Stimulated activated CD4-positive, alpha-beta T cell treated with anti-CD3 and anti-CD28 coated beads, Interleukin-12 subunit alpha, Interleukin-12 subunit beta, amount 100 ng/mL, for 24 hours (primary cell): ENCODE results near the gene TAF13.
A peak's percentile ranks its signal among the peaks of the same experiment; 100 is the strongest.

Experiments
- DNase-seq, 2 experiments: peaks; one replicate each; pipeline ENCODE4 v3.0.0-alpha.2; 2020; ENCODE audit warnings: low read depth in 2 of 2

TAF13 gene

GRCh38 chr1:109075531-109076490 lies at the start of gene TAF13:
Gene TAF13, minus strand, starts transcription at chr1:109076003. Its CDS starts 56 bp downstream, at chr1:109075947.
- peak; percentile 77 to 82 for DNase-seq

- DNase-seq: no peak
Measured at GRCh38 chr1:109120356-109120755, 44.6 kb upstream of the TAF13 start.

GRCh38 chr1:109118089-109118488 lies 42.3 kb upstream of the TAF13 start:
- no peak for DNase-seq

DNA sequence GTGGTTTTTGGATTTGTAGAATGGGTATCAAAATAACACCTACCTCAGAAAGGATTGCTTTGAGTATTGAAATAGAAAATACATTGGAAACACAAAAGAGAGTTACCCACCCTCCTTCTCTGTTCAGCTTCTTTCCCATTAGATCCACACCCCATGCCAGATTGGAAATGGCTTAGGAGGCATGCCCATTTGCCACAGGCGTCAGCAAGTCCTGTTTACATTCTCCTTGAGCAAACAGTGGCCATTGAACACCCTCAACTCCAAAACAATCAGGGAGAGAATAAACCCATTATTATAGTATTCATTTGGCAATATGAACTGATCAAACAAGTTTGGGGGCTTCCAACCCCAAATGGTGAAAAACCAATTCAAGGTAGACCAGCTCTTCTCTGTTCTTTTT lies 40.5 kb upstream of the TAF13 start:
- no peak for DNase-seq

- no peak for DNase-seq
Measured at GRCh38 chr1:109115685-109116084, 39.9 kb upstream of the TAF13 start.

DNA sequence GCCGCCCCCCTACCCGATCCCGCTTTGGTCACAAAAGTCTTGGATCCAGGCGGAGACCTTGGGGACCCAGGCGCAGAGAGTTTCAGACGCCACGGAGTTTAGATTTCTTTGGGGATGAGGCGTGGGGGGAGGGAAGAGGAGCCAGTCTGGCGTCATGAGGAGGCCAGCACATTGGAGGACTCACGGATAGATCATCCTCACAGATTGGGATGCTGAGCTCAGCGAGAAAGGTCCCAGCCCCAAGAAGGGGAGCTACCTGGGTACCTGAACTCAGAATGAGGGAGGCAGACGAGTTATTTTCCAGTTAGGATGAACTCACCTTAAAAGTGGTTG lies 38.5 kb upstream of the TAF13 start:
- DNase-seq: no peak

GRCh38 chr1:109113590-109114341 lies 38.0 kb upstream of the TAF13 start, which contains the start of gene ELAPOR1:
Gene ELAPOR1, plus strand, starts transcription at chr1:109114115. Its CDS starts 69 bp downstream, at chr1:109114184.
- DNase-seq: peak; percentile 56 to 73

GRCh38 chr1:109112652-109113285 lies 37.0 kb upstream of the TAF13 start:
- DNase-seq: peak; percentile 77 to 92

DNA sequence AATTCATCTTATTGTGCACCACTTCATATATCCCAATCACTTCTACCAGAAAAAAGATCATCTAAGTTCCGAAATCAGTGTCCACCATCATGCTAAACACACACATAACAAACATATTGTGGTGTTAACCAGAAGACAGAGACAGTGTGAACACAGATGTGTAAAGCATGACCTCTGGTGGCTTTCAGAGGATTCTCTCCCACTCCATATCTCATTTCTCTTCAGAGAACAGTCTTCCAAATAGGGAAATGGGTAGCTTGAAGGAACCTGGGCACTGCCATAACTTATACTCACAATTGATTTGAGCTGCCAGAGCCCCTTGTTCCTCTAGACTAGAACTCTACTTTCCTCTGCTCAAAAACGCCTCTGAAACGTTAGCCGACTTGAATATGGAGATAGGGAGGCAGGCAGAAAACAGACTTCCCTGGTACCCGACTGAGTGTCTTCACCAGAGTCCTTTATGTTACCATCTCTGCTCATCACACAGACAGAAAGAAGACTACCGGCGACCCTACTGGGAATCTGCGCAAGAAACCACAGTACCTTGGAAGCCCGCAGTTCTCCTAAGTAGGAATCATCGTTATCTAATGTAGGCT lies 36.4 kb upstream of the TAF13 start:
- no peak for DNase-seq

DNA sequence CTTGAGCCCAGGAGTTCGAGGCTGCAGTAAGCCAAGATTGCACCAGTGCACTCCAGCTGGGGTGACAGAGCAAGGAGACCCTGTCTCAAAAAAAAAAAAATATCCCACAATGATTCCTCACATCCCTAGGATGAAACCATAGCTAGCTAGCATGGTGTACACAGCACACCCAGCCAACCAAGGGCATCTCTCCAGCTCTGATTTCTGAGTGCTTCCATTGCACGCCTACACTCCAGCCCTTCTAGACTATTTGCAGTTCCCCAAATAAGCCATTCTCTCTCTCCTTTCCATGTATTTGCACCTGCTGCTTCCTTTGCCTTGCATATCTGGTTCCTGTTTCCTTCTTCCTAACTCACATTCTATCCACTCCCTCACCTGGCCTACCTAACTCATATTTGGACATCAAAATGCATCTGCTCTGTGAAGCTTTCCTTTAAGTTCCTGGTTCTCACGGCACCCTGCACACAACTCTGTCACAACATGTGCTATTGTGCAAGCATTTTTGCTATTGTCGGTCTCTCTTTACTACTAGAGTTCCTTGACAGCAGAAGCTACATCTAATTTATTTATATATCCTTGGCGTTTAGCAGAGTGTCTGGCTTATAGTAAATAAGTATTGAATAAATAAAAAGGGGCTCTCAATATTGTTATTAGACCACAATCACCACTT lies 35.7 kb upstream of the TAF13 start:
- DNase-seq: no peak

- no peak for DNase-seq
Measured at GRCh38 chr1:109109906-109110305, 34.1 kb upstream of the TAF13 start.

DNA sequence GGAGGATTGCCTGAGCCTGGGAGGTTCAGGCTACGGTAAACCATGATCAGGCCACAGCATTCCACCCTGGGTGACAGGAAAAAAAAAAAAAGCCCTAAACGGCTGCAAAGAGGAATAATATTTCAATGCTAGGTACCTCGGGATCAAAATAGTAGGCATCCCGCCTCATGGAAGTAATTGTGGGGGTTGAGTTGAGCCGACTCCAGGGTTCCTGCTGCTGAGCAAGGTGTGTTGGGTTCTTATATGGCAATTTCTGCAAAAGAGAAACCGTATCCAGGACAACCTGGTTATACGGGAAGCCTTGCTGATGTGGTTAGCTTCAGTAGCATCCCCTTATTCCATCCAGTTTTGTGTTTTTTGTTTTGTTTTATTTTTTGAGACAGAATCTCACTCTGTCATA lies 32.0 kb upstream of the TAF13 start:
- no peak for DNase-seq

GRCh38 chr1:109105881-109106280 lies 30.1 kb upstream of the TAF13 start:
- no peak for DNase-seq

DNA sequence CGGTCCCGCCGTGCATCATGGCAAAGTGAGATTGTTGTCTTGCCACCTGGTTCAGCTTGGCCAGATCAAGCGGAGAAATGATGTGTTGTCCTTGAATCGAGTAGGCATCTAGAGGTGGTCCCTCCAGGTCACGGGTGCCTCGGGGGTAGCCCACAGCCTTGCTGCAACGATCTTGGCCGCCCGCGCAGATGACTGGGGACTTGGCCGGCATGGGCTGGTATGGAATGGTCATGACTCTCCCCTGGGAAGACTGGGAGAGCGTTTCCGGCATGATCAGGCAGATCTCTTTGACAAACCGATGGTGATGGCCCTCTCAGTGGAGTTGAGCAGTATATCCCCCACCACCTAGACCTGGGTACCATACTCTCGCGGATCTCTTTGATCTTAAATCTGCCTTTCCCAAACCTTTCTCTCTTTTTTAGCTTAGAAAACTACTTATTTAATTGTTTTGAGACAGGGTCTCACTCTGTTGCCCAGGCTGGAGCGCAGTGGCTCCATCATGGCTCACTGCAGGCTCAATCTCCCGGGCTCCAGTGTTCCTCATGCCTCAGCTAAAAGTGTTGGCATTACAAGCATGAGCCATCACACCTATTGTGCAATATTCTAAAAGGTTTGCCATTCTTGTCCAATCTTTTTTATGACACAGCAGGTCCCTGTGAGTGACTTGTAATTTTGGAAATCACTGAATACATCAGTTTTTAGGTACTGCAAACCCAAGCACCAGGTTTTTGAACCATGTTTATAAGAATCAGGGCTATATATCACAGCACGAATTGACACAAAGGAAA lies 28.8 kb upstream of the TAF13 start:
- no peak for DNase-seq

- DNase-seq: peak; percentile 95 to 96
Measured at GRCh38 chr1:109099938-109100773, 24.4 kb upstream of the TAF13 start.

DNA sequence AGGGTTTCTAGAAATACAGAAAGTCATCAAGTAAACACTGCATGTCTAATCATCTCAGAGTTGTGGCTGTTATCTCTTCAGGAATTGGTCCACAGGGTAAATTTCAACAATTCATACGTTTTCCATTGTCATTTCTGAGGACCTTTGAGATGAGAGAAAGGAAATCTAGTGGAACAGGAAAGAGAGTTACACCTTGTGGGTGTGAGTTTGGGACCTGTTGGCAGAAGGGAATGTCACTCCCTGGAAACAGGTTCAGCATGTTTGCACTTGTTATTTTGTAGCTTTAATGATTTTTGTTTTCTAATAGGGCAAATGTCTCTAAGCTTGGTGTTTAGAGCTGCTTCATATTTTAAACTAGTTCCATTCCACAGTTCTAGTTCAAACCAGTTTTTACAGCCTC lies 20.3 kb upstream of the TAF13 start:
- DNase-seq: no peak

DNA sequence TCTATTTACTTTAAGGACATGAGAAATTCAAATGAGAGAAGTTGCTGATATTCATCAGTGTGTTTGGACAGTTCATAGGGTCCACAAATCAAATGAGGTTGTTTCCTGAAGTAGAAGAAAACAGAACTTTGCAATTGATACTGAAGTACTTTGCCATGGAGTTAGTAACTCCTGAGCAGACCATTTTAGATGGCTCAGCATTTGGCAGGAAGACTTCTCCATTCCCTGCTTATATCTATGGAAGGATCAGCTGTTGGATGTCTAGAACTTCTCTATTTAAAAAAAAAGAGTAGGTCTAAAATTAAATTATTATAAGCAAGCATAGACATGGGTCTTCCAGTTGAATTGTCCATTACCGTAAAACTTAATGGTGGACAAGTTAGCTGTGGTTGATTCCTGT lies 19.8 kb upstream of the TAF13 start:
- no peak for DNase-seq

DNA sequence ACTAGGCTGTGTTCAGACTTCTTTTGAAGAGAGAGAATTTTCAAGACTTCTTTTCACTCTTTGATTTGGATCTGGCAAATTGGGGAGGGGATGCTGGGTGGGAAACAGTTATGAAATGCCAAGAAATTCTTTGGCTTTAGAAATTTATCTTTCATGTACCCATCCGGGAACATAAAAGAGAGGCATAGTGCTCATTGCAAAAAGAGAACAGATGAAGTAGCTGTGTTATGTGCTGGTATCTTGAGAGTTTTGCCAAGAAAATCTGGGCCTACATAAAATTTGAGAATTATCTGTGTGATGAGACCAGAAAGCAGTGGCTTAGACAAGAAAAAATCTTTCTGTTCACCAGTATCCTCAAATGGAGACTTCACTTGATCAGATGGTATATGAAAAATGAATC lies 19.1 kb upstream of the TAF13 start:
- DNase-seq: no peak

- no peak for DNase-seq
Measured at GRCh38 chr1:109094377-109094803, 18.6 kb upstream of the TAF13 start.

DNA sequence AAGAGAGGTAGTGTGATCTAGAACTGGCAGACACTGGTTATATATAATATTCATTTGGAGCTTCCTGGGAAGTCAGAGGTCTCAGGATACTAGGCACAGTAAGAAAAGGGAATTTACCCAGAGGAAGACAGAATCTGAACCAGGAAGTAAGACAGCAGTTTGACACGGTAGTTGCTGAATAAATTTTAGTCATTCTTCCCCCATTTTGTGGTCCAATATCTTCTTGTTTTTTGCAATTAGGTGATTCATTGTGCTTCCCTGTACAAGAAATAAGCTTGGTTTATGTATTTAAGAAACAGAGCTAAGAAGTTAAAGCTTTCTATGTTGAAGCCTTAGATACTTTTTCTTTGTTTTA lies 16.0 kb upstream of the TAF13 start:
- no peak for DNase-seq
